G401.6 (cell line): ENCODE measurements around the gene SLC16A6.
"Not testable (repeated sequence)": the region's sequence is repeated elsewhere in the genome, so short reads cannot be mapped to it uniquely, and the experiment has no call there.

Experiments
- FAIRE-seq: peaks from 2 replicates; lab custom pipeline; 2012; peaks lifted over from hg19 to GRCh38; lab: Jason Lieb, UNC

Gene SLC16A6

GRCh38 chr17:68220186-68220585, 70.7 kb downstream of the SLC16A6 start:
- not testable (repeated sequence) for FAIRE-seq

- FAIRE-seq = not testable (repeated sequence)
Observed at GRCh38 chr17:68219429-68219828, 71.5 kb downstream of the SLC16A6 start.
